ENCODE results near the gene OGA. TPM values are rescaled to one million over a fixed set of nuclear protein-coding genes. Genes with fewer than 3 reads are reported as not detected.

OGA gene
- total RNA-seq, 1 donor from 2014 or later = 48.4 TPM

GRCh38 chr10:101780187-101780817 is 37.9 kb downstream of the OGA start:
- TF ChIP-seq CTCF (conservative IDR thresholded peaks at IDR 0.05; ENCODE audit: low read depth, low read length) = no peak
- peak overlapping the region; percentile 33 for H3K4me3 ChIP-seq (ENCODE audit: low read depth, low read length)

GRCh38 chr10:101779544-101780186 is 38.6 kb downstream of the OGA start:
- peak; percentile 71 for TF ChIP-seq CTCF (conservative IDR thresholded peaks at IDR 0.05; ENCODE audit: low read depth, low read length)
- H3K4me3 ChIP-seq (ENCODE audit: low read depth, low read length) = peak overlapping the region; percentile 33
- no peak for DNase-seq (ENCODE audit: low read depth)

More at GRCh38 chr10:101780187-101780817, 37.9 kb downstream of the OGA start:
- DNase-seq (ENCODE audit: low read depth) = no peak

GRCh38 chr10:101778781-101779543 is 39.3 kb downstream of the OGA start:
- peak overlapping the region; percentile 23 for H3K4me3 ChIP-seq (ENCODE audit: low read depth, low read length)
- no peak for TF ChIP-seq CTCF (conservative IDR thresholded peaks at IDR 0.05; ENCODE audit: low read depth, low read length)
- DNase-seq (ENCODE audit: low read depth) = no peak

GRCh38 chr10:101778151-101778780 is 40.0 kb downstream of the OGA start:
- DNase-seq (ENCODE audit: low read depth) = no peak
- TF ChIP-seq CTCF (conservative IDR thresholded peaks at IDR 0.05; ENCODE audit: low read depth, low read length) = no peak
- no peak overlapping the region for H3K4me3 ChIP-seq (ENCODE audit: low read depth, low read length)

GRCh38 chr10:101777619-101778145 is 40.6 kb downstream of the OGA start:
- TF ChIP-seq CTCF (conservative IDR thresholded peaks at IDR 0.05; ENCODE audit: low read depth, low read length) = no peak
- DNase-seq (ENCODE audit: low read depth) = no peak
- no peak overlapping the region for H3K4me3 ChIP-seq (ENCODE audit: low read depth, low read length)

- no peak for TF ChIP-seq CTCF (conservative IDR thresholded peaks at IDR 0.05; ENCODE audit: low read depth, low read length)
Observed at GRCh38 chr10:101776161-101776817, 42.0 kb downstream of the OGA start.

More at GRCh38 chr10:101776161-101776817, 42.0 kb downstream of the OGA start:
- DNase-seq (ENCODE audit: low read depth) = no peak
- no peak overlapping the region for H3K4me3 ChIP-seq (ENCODE audit: low read depth, low read length)

Data from epithelial cell of proximal tubule (primary cell).